C4-2B (cell line): ENCODE data around the gene POU2AF2.

ENCODE experiments used
- CTCF ChIP-seq: fragments of 450-650 bp; conservative IDR thresholded peaks from 2 replicates; pipeline ENCODE4 v1.5.1; 2017; ENCODE audit warnings: mild to moderate bottlenecking
- ZFX ChIP-seq: fragments of 450-650 bp; IDR thresholded peaks from 2 replicates; pipeline ENCODE4 v1.6.1; 2017

- no peak for TF ChIP-seq CTCF
- TF ChIP-seq ZFX: no peak
These were observed 73.8 kb downstream of the POU2AF2 start for GRCh38 chr11:111319296-111319695.
